ENCODE results near the gene PCGF5. TPM values are rescaled to one million over a fixed set of nuclear protein-coding genes. Genes with fewer than 3 reads are reported as not detected.

Gene PCGF5
- total RNA-seq, 1 experiment from 2014 or later, result 17.3 TPM

- H3K4me1 ChIP-seq (ENCODE audit: insufficient read depth, low read length, poor library complexity, severe bottlenecking), result no peaks in the 10 kb centered on the region
- TF ChIP-seq EZH2 (IDR thresholded peaks at IDR 0.05; ENCODE audit: borderline replicate concordance, low read depth, low read length, poor library complexity, severe bottlenecking) (no peak), CTCF (conservative IDR thresholded peaks at IDR 0.05; ENCODE audit: low read depth, low read length) (no peak)
- H3K36me3 ChIP-seq (ENCODE audit: insufficient read depth, low read length, poor library complexity, severe bottlenecking), result no peaks in the 10 kb centered on the region
- no TSS peak for BruUV-seq (replicated peaks)
- H3K9me3 ChIP-seq (ENCODE audit: low read depth, low read length, poor library complexity, severe bottlenecking), result no peaks in the 10 kb centered on the region
- no peak overlapping the region for H3K4me3 ChIP-seq (ENCODE audit: low read depth, low read length, poor library complexity, severe bottlenecking)
- intact Hi-C loops (cut with micrococcal nuclease; ENCODE audit: unreplicated experiment), result no loop called here
- ChIA-PET CTCF (no interaction called here), POLR2A (ENCODE audit: low non-redundant PET) (no interaction called here)
- no peak for DNase-seq (ENCODE audit: low spot score)
- H3K27ac ChIP-seq (ENCODE audit: low read depth, low read length, poor library complexity, severe bottlenecking), result no peak overlapping the region
- peaks cover 6% of the 10 kb centered on the region for H3K27me3 ChIP-seq (replicated peaks; ENCODE audit: insufficient read depth, low read depth, low read length, poor library complexity)
Observed at GRCh38 chr10:91194497-91195179, 25.8 kb upstream of the PCGF5 start.

GRCh38 chr10:91196268-91197048 lies 24.0 kb upstream of the PCGF5 start:
- intact Hi-C loops (cut with micrococcal nuclease; ENCODE audit: unreplicated experiment), result no loop called here
- H3K4me1 ChIP-seq (ENCODE audit: insufficient read depth, low read length, poor library complexity, severe bottlenecking), result no peaks in the 10 kb centered on the region
- no peaks in the 10 kb centered on the region for H3K9me3 ChIP-seq (ENCODE audit: low read depth, low read length, poor library complexity, severe bottlenecking)
- no peak for DNase-seq (ENCODE audit: low spot score)
- no peaks in the 10 kb centered on the region for H3K36me3 ChIP-seq (ENCODE audit: insufficient read depth, low read length, poor library complexity, severe bottlenecking)
- TF ChIP-seq CTCF (conservative IDR thresholded peaks at IDR 0.05; ENCODE audit: low read depth, low read length) (no peak), EZH2 (IDR thresholded peaks at IDR 0.05; ENCODE audit: borderline replicate concordance, low read depth, low read length, poor library complexity, severe bottlenecking) (no peak)
- ChIA-PET POLR2A (ENCODE audit: low non-redundant PET) (no interaction called here), CTCF (no interaction called here)
- H3K4me3 ChIP-seq (ENCODE audit: low read depth, low read length, poor library complexity, severe bottlenecking), result no peak overlapping the region
- H3K27ac ChIP-seq (ENCODE audit: low read depth, low read length, poor library complexity, severe bottlenecking), result no peak overlapping the region
- BruUV-seq (replicated peaks), result no TSS peak
- peaks cover 6% of the 10 kb centered on the region for H3K27me3 ChIP-seq (replicated peaks; ENCODE audit: insufficient read depth, low read depth, low read length, poor library complexity)

- Histone ChIP-seq H3K27me3 (replicated peaks; ENCODE audit: insufficient read depth, low read depth, low read length, poor library complexity) (peaks cover 3% of the 10 kb centered on the region), H3K4me3 (ENCODE audit: low read depth, low read length, poor library complexity, severe bottlenecking) (no peak overlapping the region), H3K4me1 (ENCODE audit: insufficient read depth, low read length, poor library complexity, severe bottlenecking) (no peaks in the 10 kb centered on the region), H3K36me3 (ENCODE audit: insufficient read depth, low read length, poor library complexity, severe bottlenecking) (no peaks in the 10 kb centered on the region), H3K27ac (ENCODE audit: low read depth, low read length, poor library complexity, severe bottlenecking) (no peak overlapping the region), H3K9me3 (ENCODE audit: low read depth, low read length, poor library complexity, severe bottlenecking) (no peaks in the 10 kb centered on the region)
- intact Hi-C loops (cut with micrococcal nuclease; ENCODE audit: unreplicated experiment), result no loop called here
- ChIA-PET POLR2A (ENCODE audit: low non-redundant PET) (no interaction called here), CTCF (no interaction called here)
- BruUV-seq (replicated peaks), result no TSS peak
- DNase-seq (ENCODE audit: low spot score), result no peak
- TF ChIP-seq CTCF (conservative IDR thresholded peaks at IDR 0.05; ENCODE audit: low read depth, low read length), result no peak
Observed at GRCh38 chr10:91197127-91197526, 23.3 kb upstream of the PCGF5 start.

All from A673 (cell line).